Right lung (tissue), 5 donors: ENCODE data around the gene PSMD13. TPM values are rescaled to one million over a fixed set of nuclear protein-coding genes. Genes with fewer than 3 reads are reported as not detected.
"Not testable (repeated sequence)": the region's sequence is repeated elsewhere in the genome, so short reads cannot be mapped to it uniquely, and the experiment has no call there.

Experiments
- DNase-seq, 2 donors: peaks; one replicate each; pipeline ENCODE4 v3.0.0-alpha.2; 2013
- polyA plus RNA-seq, 5 donors: library from polyadenylated mRNA; unstranded; fragments of 120-200 nt; gene quantifications; one replicate each; pipeline versions ENCODE4 v1.2.1 to v1.2.3, GENCODE V29; 2013; ENCODE audit warnings: inconsistent platforms in 1 of 5, low replicate concordance in 1 of 5; ENCODE audit not compliant: insufficient read length in 5 of 5, insufficient read depth in 1 of 5

PSMD13 gene
- polyA plus RNA-seq, 5 donors: 131 to 161 (median 153) TPM

- no peak for DNase-seq
These were observed 21.2 kb upstream of the PSMD13 start for GRCh38 chr11:215581-216037.

- no peak for DNase-seq
These were observed 20.4 kb upstream of the PSMD13 start for GRCh38 chr11:216081-216974.

- DNase-seq: no peak
These were observed 19.1 kb upstream of the PSMD13 start for GRCh38 chr11:217704-218103.

- no peak for DNase-seq
These were observed 17.8 kb upstream of the PSMD13 start for GRCh38 chr11:218815-219593.

GRCh38 chr11:220641-221215 is 16.0 kb upstream of the PSMD13 start:
- not testable (repeated sequence) for DNase-seq

GRCh38 chr11:221539-221938 is 15.2 kb upstream of the PSMD13 start:
- no peak for DNase-seq

GRCh38 chr11:221998-222789 is 14.6 kb upstream of the PSMD13 start:
- DNase-seq: no peak

- no peak for DNase-seq
These were observed 13.6 kb upstream of the PSMD13 start for GRCh38 chr11:223026-223789.

- DNase-seq: no peak
These were observed 12.9 kb upstream of the PSMD13 start for GRCh38 chr11:223884-224283.

GRCh38 chr11:224424-224823 is 12.4 kb upstream of the PSMD13 start:
- no peak for DNase-seq

GRCh38 chr11:225734-226453 is 10.9 kb upstream of the PSMD13 start:
- no peak for DNase-seq

- no peak for DNase-seq
These were observed 8.9 kb upstream of the PSMD13 start for GRCh38 chr11:227824-228379.

GRCh38 chr11:230431-230830 is 6.3 kb upstream of the PSMD13 start:
- no peak for DNase-seq

- no peak for DNase-seq
These were observed 3.8 kb upstream of the PSMD13 start for GRCh38 chr11:232783-233565.

GRCh38 chr11:235180-235579 is 1.6 kb upstream of the PSMD13 start:
- no peak for DNase-seq

- DNase-seq: no peak
These were observed 1.2 kb upstream of the PSMD13 start for GRCh38 chr11:235609-235996.

GRCh38 chr11:235997-236773 is 591 bp upstream of the PSMD13 start, which contains the start of gene SIRT3:
SIRT3 (minus strand) TSS chr11:236342; CDS start chr11:236328, 14 bp downstream.
- DNase-seq: peak; percentile 69 to 78

GRCh38 chr11:238346-238745 is 1.6 kb downstream of the PSMD13 start:
- DNase-seq: not testable (repeated sequence)
